DND-41 (cell line): ENCODE results near the gene CRABP1.

Experiments used
- ATAC-seq: fragments of 200-7000 bp; cut with Tn5 transposase; 3 replicates; pipeline ENCODE4 v1.9.1; 2021; ENCODE audit warnings: low read depth; ENCODE audit not compliant: insufficient read depth
- DNase-seq: peaks from one replicate; pipeline ENCODE4 v3.0.0-alpha.2; 2020
- H2AFZ ChIP-seq: 2 replicates; pipeline ENCODE4 v1.6.0; 2012; ENCODE audit warnings: low read depth, low read length
- H3K27ac ChIP-seq: 2 replicates; pipeline ENCODE4 v1.5.1; 2012; ENCODE audit warnings: low read length, inconsistent platforms
- H3K27me3 ChIP-seq: fragments of 200-600 bp; sonication (generic); 2 replicates; pipeline ENCODE4 v1.6.0; 2012; ENCODE audit warnings: low read length, mild to moderate bottlenecking, inconsistent platforms; ENCODE audit not compliant: insufficient read depth, poor library complexity
- H3K36me3 ChIP-seq: 2 replicates; pipeline ENCODE4 v1.5.1; 2012; ENCODE audit warnings: low read length, inconsistent platforms; ENCODE audit not compliant: insufficient read depth
- H3K4me1 ChIP-seq: 2 replicates; pipeline ENCODE4 v1.5.1; 2012; ENCODE audit warnings: mild to moderate bottlenecking, low read length; ENCODE audit not compliant: insufficient read depth
- H3K4me2 ChIP-seq: 2 replicates; pipeline ENCODE4 v1.6.0; 2012; ENCODE audit warnings: mild to moderate bottlenecking, moderate library complexity, low read length, inconsistent platforms; ENCODE audit not compliant: insufficient read depth
- H3K4me3 ChIP-seq, 2 experiments: fragments of 200-600 bp in 1 of 2; shearing (Covaris generic) in 1 of 2; 2 replicates each; pipeline ENCODE4 v1.5.1; 2012 to 2016; ENCODE audit warnings: inconsistent platforms in 2 of 2, low read length in 2 of 2, mild to moderate bottlenecking in 2 of 2, low read depth in 1 of 2, moderate library complexity in 1 of 2
- H3K79me2 ChIP-seq: 2 replicates; pipeline ENCODE4 v1.6.0; 2012; ENCODE audit warnings: low read length, inconsistent platforms; ENCODE audit not compliant: insufficient read depth
- H3K9ac ChIP-seq: 2 replicates; pipeline ENCODE4 v1.6.0; 2012; ENCODE audit warnings: low read depth, mild to moderate bottlenecking, inconsistent platforms, low read length, moderate library complexity
- H3K9me3 ChIP-seq: 2 replicates; pipeline ENCODE4 v1.5.1; 2012; ENCODE audit warnings: low read length, moderate library complexity, mild to moderate bottlenecking, inconsistent platforms; ENCODE audit not compliant: insufficient read depth, severe bottlenecking
- H4K20me1 ChIP-seq: 2 replicates; pipeline ENCODE4 v1.6.0; 2012; ENCODE audit warnings: low read length; ENCODE audit not compliant: insufficient read depth
- EZH2 ChIP-seq: IDR thresholded peaks from 3 replicates; pipeline ENCODE4 v1.6.1; 2012; ENCODE audit warnings: borderline replicate concordance, low read depth, mild to moderate bottlenecking, moderate library complexity, low read length, inconsistent platforms; ENCODE audit not compliant: severe bottlenecking
- TF ChIP-seq, protein P1 (sequence below): IDR thresholded peaks from 2 replicates; pipeline ENCODE4 v1.5.1; 2012; ENCODE audit warnings: borderline replicate concordance, low read length, moderate library complexity, mild to moderate bottlenecking; ENCODE audit not compliant: poor library complexity, severe bottlenecking; ENCODE audit errors: extremely low read depth

CRABP1 gene

DNA sequence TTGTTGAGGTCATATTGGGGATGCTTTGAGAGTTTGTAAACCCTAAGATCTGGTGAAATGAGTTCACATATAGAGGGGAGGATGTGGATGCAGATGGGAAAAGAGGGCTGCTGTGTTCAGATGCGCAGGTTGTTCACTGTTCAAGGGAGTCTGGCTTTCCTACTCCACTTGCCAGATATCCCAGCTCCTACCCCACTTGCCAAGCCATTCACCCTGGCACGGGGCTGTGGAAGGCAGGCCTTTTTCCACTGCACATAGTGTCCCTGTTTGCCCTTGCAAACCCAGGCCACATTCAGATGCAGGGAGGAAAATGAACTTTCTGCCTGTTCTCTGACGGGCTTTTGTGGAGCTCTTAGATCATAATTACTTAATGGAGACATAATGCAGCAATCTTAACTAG lies 29.0 kb downstream of the CRABP1 start:
- no peak for DNase-seq
- no peak overlapping the region for H2AFZ ChIP-seq
- H3K9ac ChIP-seq, result no peak overlapping the region
- H3K36me3 ChIP-seq, result no peaks in the 10 kb centered on the region
- no peaks in the 10 kb centered on the region for H4K20me1 ChIP-seq
- no peaks in the 10 kb centered on the region for H3K9me3 ChIP-seq
- H3K27me3 ChIP-seq, result peaks cover 17% of the 10 kb centered on the region
- no peak for ATAC-seq
- no peaks in the 10 kb centered on the region for H3K79me2 ChIP-seq
- no peaks in the 10 kb centered on the region for H3K4me1 ChIP-seq
- TF ChIP-seq, protein P1, sequence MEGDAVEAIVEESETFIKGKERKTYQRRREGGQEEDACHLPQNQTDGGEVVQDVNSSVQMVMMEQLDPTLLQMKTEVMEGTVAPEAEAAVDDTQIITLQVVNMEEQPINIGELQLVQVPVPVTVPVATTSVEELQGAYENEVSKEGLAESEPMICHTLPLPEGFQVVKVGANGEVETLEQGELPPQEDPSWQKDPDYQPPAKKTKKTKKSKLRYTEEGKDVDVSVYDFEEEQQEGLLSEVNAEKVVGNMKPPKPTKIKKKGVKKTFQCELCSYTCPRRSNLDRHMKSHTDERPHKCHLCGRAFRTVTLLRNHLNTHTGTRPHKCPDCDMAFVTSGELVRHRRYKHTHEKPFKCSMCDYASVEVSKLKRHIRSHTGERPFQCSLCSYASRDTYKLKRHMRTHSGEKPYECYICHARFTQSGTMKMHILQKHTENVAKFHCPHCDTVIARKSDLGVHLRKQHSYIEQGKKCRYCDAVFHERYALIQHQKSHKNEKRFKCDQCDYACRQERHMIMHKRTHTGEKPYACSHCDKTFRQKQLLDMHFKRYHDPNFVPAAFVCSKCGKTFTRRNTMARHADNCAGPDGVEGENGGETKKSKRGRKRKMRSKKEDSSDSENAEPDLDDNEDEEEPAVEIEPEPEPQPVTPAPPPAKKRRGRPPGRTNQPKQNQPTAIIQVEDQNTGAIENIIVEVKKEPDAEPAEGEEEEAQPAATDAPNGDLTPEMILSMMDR, result no peak
- TF ChIP-seq EZH2, result no peak
- H3K27ac ChIP-seq, result no peak overlapping the region
- no peak overlapping the region for H3K4me2 ChIP-seq
- no peak overlapping the region for H3K4me3 ChIP-seq

DNA sequence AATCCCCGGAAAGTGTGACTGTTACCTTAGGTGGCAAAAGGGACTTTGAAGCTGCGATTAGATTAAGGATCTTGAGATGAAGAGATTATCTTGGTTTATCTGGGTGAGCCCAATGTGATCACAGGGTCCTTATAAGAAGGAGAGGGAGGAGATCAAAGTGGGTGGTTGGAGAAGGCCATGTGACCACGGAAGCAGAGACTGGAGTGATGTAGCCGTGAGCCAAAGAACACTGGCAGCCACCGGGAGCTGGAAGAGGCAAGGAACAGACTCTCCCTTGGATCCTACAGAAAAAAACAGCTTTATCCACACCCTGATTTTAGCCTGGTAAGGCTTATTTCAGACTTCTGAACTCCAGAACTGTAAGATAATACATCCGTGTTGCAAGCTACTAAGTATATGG lies 29.9 kb downstream of the CRABP1 start:
- no peak overlapping the region for H3K4me2 ChIP-seq
- no peaks in the 10 kb centered on the region for H4K20me1 ChIP-seq
- no peak overlapping the region for H3K4me3 ChIP-seq
- H3K4me1 ChIP-seq, result no peaks in the 10 kb centered on the region
- H3K27ac ChIP-seq, result no peak overlapping the region
- H3K79me2 ChIP-seq, result no peaks in the 10 kb centered on the region
- ATAC-seq, result no peak
- peaks cover 14% of the 10 kb centered on the region for H3K27me3 ChIP-seq
- TF ChIP-seq EZH2, result no peak
- TF ChIP-seq, protein P1, result no peak
- H3K9ac ChIP-seq, result no peak overlapping the region
- H3K36me3 ChIP-seq, result no peaks in the 10 kb centered on the region
- no peaks in the 10 kb centered on the region for H3K9me3 ChIP-seq
- no peak overlapping the region for H2AFZ ChIP-seq
- no peak for DNase-seq

DNA sequence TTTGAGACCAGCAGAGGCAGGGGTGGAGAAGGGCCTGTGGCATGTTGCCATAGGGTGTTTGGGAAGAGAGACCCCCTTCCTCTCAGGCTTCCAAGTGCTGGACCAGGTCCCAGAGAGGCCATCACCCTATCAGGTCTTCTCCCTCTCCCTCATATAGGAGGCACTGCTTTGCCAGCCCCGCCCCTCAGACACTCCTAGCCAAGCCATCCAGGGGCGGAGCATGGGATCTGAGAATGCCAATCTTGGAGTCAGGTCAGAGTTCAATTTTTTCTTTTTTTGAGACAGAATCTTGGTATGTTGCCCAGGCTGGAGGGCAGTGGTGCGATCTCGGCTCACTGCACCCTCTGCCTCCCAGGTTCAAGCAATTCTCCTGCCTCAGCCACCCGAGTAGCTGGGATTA lies 32.7 kb downstream of the CRABP1 start:
- DNase-seq (no peak), ATAC-seq (no peak)
- H3K27ac ChIP-seq, result no peak overlapping the region
- H3K27me3 ChIP-seq, result peaks cover 9% of the 10 kb centered on the region
- H3K4me1 ChIP-seq, result no peaks in the 10 kb centered on the region
- H3K4me2 ChIP-seq, result no peak overlapping the region
- no peak overlapping the region for H2AFZ ChIP-seq
- H3K79me2 ChIP-seq, result no peaks in the 10 kb centered on the region
- H4K20me1 ChIP-seq, result no peaks in the 10 kb centered on the region
- H3K4me3 ChIP-seq, result no peak overlapping the region
- H3K9me3 ChIP-seq, result no peaks in the 10 kb centered on the region
- H3K9ac ChIP-seq, result no peak overlapping the region
- TF ChIP-seq EZH2, result no peak
- TF ChIP-seq, protein P1, result no peak
- no peaks in the 10 kb centered on the region for H3K36me3 ChIP-seq
